Spinal cord (tissue), 10 donors: ENCODE measurements around the gene PGLYRP4. TPM values are rescaled to one million over a fixed set of nuclear protein-coding genes. Genes with fewer than 3 reads are reported as not detected.
"Not testable (repeated sequence)": the region's sequence is repeated elsewhere in the genome, so short reads cannot be mapped to it uniquely, and the experiment has no call there.

Experiments
- DNase-seq, 6 donors: peaks; one replicate each; pipeline versions ENCODE4 v3.0.0 to v3.0.0-alpha.2; 2013 to 2015; ENCODE audit warnings: low spot score in 6 of 6, low read depth in 4 of 6
- H3K27ac ChIP-seq: one replicate; pipeline ENCODE4 v1.5.1; 2013; ENCODE audit warnings: low read depth, low read length, control low read depth
- H3K27me3 ChIP-seq: one replicate; pipeline ENCODE4 v1.6.1; 2013; ENCODE audit warnings: low read length; ENCODE audit not compliant: control insufficient read depth, insufficient read depth
- H3K36me3 ChIP-seq: one replicate; pipeline ENCODE4 v1.6.1; 2013; ENCODE audit warnings: low read length; ENCODE audit not compliant: control insufficient read depth, insufficient read depth
- H3K4me1 ChIP-seq: one replicate; pipeline ENCODE4 v1.6.1; 2013; ENCODE audit warnings: low read length; ENCODE audit not compliant: control insufficient read depth, insufficient read depth
- H3K4me3 ChIP-seq: one replicate; pipeline ENCODE4 v1.5.1; 2013; ENCODE audit warnings: low read depth, low read length, control low read depth
- H3K9me3 ChIP-seq: one replicate; pipeline ENCODE4 v1.6.1; 2013; ENCODE audit warnings: low read length; ENCODE audit not compliant: control insufficient read depth, insufficient read depth
- WGBS: methylation state at CpG from one replicate; pipeline ENCODE4 v1.1.5; 2013; ENCODE audit warnings: missing lambda C conversion rate; ENCODE audit not compliant: insufficient coverage; 5-methylcytosine and 5-hydroxymethylcytosine counted together
- polyA plus RNA-seq, 2 donors: library from polyadenylated mRNA; unstranded; fragments of 120-200 nt; gene quantifications; one replicate each; pipeline ENCODE4 v1.2.1, GENCODE V29; 2013; ENCODE audit not compliant: insufficient read length in 2 of 2
- total RNA-seq, 2 donors: library from RNA; depleted of rRNA in 1 of 2; stranded (reverse); fragments of 120-200 nt in 1 of 2; fragments of >200 nt in 1 of 2; gene quantifications; one replicate each; pipeline versions ENCODE4 v1.2.3 to v1.2.4, GENCODE V29; 2013 to 2014
- donor health status: healthy.

PGLYRP4 gene
- total and polyA plus RNA-seq, 4 donors, result not detected

- Histone ChIP-seq H3K27me3 (no peaks in the 10 kb centered on the region), H3K4me3 (no peak overlapping the region), H3K27ac (no peak overlapping the region), H3K4me1 (no peaks in the 10 kb centered on the region), H3K9me3 (no peaks in the 10 kb centered on the region), H3K36me3 (no peaks in the 10 kb centered on the region)
- no peak for DNase-seq
- WGBS, result 69% methylated on average over 16 of the region's 17 CpGs
These were observed 1.0 kb upstream of the PGLYRP4 start for GRCh38 chr1:153349363-153350320.

- Histone ChIP-seq H3K4me3 (no peak overlapping the region), H3K27me3 (no peaks in the 10 kb centered on the region), H3K27ac (no peak overlapping the region), H3K36me3 (no peaks in the 10 kb centered on the region), H3K9me3 (no peaks in the 10 kb centered on the region), H3K4me1 (no peaks in the 10 kb centered on the region)
- WGBS, result 96% methylated on average over 3 of the region's 7 CpGs
- no peak for DNase-seq
These were observed 785 bp downstream of the PGLYRP4 start for GRCh38 chr1:153347856-153348255.

DNA sequence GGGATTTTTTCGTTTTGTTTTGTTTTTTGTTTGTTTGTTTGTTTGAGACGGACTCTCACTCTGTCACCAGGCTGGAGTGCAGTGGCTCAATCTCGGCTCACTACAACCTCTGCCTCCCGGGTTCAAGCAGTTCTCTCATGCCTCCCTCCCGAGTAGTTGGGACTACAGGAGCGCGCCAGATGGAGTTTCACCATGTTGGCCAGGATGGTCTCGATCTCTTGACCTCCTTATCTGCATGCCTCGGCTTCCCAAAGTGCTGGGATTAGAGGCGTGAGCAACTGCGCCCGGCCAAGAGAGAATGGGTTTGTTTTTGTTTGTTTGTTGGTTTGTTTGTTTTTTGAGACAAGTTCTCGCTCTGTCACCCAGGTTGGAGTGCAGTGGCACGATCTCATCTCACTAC is 1.6 kb downstream of the PGLYRP4 start:
- not testable (repeated sequence) for H3K27ac ChIP-seq, H3K36me3 ChIP-seq, H3K27me3 ChIP-seq, H3K9me3 ChIP-seq, H3K4me3 ChIP-seq, H3K4me1 ChIP-seq, DNase-seq
- 90% methylated on average over 8 of the region's 14 CpGs for WGBS

DNA sequence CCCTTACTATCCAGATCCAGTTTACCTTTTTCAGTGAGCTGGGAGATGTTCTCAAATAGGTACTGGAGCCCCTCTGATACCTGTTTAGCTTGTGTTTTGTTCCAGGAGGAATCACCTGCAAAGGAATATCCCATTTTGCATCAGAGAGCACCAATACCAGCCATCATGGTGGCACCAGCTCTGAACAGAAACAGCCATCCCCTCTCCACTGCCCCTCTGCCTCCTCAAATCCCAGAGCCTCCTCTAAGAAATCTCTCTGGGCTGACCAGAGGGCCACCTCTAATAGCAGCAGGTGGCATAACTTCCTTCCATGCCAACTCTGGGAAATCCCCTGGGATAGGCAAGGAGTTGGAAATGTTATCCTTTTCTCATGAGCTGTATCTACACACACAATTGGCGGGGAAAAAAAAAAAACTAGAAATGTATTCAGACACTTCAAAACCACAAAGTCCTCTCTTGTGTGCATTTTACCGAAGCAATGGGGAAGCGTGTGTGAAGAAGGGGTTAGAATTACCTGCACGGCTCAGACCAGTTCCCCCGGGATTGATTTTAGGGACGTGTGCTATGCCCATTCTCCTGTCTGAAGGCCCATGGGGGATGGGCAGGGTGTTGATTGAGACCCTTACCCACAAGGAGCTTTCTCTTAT is 2.4 kb downstream of the PGLYRP4 start:
- H3K4me3 ChIP-seq, result no peak overlapping the region
- H3K9me3 ChIP-seq, result no peaks in the 10 kb centered on the region
- DNase-seq, result no peak
- no peaks in the 10 kb centered on the region for H3K4me1 ChIP-seq
- no peaks in the 10 kb centered on the region for H3K36me3 ChIP-seq
- WGBS, result 81% methylated on average over 4 of the region's 6 CpGs
- H3K27me3 ChIP-seq, result no peaks in the 10 kb centered on the region
- H3K27ac ChIP-seq, result no peak overlapping the region

DNA sequence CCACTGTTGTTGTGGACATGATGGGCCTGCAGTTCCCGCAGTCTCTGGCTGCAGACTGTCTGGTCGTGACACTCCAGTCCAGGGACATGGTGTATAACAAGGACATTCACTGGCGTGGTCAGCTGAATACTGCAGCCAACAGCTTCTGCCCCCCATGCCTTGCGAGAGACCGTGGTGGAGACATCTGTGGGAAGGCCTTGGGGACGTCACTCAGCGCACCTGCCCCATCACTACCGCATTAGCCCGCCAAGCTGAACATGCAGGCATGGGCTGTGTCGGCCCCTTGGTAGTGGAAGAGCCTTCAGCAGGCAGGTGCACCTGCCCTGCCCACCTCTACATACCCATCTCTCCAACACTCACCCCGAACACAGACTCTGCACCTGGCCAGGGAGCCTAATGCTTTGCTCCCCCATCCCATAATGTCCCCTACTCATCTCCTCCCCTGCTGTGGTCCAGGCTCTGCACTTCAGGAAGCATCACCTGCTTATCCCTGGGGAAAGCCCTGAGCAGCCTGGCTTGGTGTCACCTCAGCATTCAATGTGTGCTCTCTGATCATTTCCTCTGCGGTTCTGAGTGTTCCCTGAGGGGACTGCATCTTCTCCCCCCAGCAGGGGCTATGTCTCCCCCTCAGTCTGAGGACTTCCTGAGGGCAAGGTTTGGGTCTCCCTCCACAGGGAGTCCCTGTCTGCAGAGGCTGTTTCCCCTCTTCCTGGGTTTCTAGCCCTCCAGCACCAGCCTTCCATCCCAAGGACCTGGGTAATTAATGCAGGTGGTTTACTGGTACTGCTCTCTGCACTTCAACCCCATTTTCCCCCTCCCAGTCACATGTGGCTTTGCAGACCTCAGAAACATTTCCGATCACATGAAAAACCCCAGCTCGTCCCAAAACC is 3.2 kb downstream of the PGLYRP4 start:
- no peaks in the 10 kb centered on the region for H3K27me3 ChIP-seq
- H3K27ac ChIP-seq, result no peak overlapping the region
- no peaks in the 10 kb centered on the region for H3K4me1 ChIP-seq
- DNase-seq, result no peak
- no peaks in the 10 kb centered on the region for H3K9me3 ChIP-seq
- 86% methylated on average over 13 of the region's 14 CpGs for WGBS
- no peaks in the 10 kb centered on the region for H3K36me3 ChIP-seq
- no peak overlapping the region for H3K4me3 ChIP-seq

- H3K4me3 ChIP-seq, result no peak overlapping the region
- DNase-seq, result no peak
- no peaks in the 10 kb centered on the region for H3K4me1 ChIP-seq
- WGBS, result 100% methylated on average over 1 of the region's 3 CpGs
- no peak overlapping the region for H3K27ac ChIP-seq
- no peaks in the 10 kb centered on the region for H3K27me3 ChIP-seq
- H3K9me3 ChIP-seq, result no peaks in the 10 kb centered on the region
- H3K36me3 ChIP-seq, result no peaks in the 10 kb centered on the region
These were observed 4.0 kb downstream of the PGLYRP4 start for GRCh38 chr1:153344718-153345025.

GRCh38 chr1:153343811-153344717 is 4.6 kb downstream of the PGLYRP4 start:
- no peak for DNase-seq
- no peaks in the 10 kb centered on the region for H3K27me3 ChIP-seq
- H3K4me1 ChIP-seq, result no peaks in the 10 kb centered on the region
- 61% methylated on average over 4 of the region's 9 CpGs for WGBS
- H3K27ac ChIP-seq, result no peak overlapping the region
- H3K4me3 ChIP-seq, result no peak overlapping the region
- no peaks in the 10 kb centered on the region for H3K9me3 ChIP-seq
- no peaks in the 10 kb centered on the region for H3K36me3 ChIP-seq

DNA sequence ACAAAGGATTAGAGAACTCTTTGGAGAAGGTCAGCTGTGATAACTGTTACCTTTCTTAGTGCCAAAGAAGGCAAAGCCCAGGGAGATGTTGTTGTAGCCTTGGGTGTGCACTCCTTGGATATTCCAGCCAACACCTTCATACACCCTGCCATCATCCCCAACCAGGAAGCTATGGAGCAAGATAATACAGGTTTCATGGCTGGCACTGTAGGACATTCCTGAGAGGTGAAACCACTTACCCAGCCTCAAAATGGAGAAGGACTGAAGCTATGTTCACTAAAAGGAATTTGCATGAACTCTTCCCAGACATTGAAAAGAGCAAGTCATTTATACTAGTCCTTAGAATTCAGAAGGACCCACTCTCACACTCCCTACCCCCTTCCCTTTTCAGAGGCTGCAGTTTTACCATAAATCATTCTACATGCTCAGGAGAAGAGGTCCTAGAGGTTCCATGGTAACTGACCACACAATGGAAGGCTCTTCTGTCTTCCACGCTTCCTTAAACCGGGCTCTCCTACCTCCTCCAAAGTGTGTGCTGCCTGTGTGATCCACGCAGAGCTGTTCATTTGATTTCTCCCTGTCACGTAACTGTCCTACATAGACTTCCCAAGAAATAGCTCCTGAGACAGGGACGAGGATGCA is 5.5 kb downstream of the PGLYRP4 start:
- no peak for DNase-seq
- H3K4me1 ChIP-seq, result no peaks in the 10 kb centered on the region
- no peak overlapping the region for H3K27ac ChIP-seq
- no peak overlapping the region for H3K4me3 ChIP-seq
- no peaks in the 10 kb centered on the region for H3K27me3 ChIP-seq
- no peaks in the 10 kb centered on the region for H3K36me3 ChIP-seq
- H3K9me3 ChIP-seq, result no peaks in the 10 kb centered on the region
- 30% methylated on average over 5 of the region's 5 CpGs for WGBS
